Tibial nerve (tissue), 4 donors: ENCODE measurements around the gene PODXL2. TPM values are rescaled to one million over a fixed set of nuclear protein-coding genes. Genes with fewer than 3 reads are reported as not detected.

Experiments used
- DNase-seq, 2 donors: peaks; one replicate each; pipeline ENCODE4 v3.0.0-alpha.2; 2019; ENCODE audit warnings: low spot score in 2 of 2
- H3K27ac ChIP-seq, 4 donors: fragments of 200-600 bp; sonication (generic) in 3 of 4; one replicate each; pipeline ENCODE4 v1.5.1; 2017 to 2019; ENCODE audit warnings: mild to moderate bottlenecking in 1 of 4
- H3K27me3 ChIP-seq, 2 donors: fragments of 200-600 bp; sonication (generic) in 1 of 2; one replicate each; pipeline versions ENCODE4 v1.5.1 to v1.6.0; 2017 to 2019
- H3K36me3 ChIP-seq, 3 donors: fragments of 200-600 bp; sonication (generic); one replicate each; pipeline ENCODE4 v1.5.1; 2018 to 2019
- H3K4me1 ChIP-seq, 4 donors: fragments of 200-600 bp; sonication (generic) in 3 of 4; one replicate each; pipeline ENCODE4 v1.5.1; 2017 to 2019
- H3K4me3 ChIP-seq, 4 donors: fragments of 200-600 bp; sonication (generic) in 3 of 4; one replicate each; pipeline ENCODE4 v1.5.1; 2017 to 2019; ENCODE audit warnings: mild to moderate bottlenecking in 1 of 4, moderate library complexity in 1 of 4
- H3K9me3 ChIP-seq, 4 donors: fragments of 200-600 bp; sonication (generic) in 3 of 4; one replicate each; pipeline ENCODE4 v1.5.1; 2017 to 2019
- EP300 ChIP-seq, 2 donors: sonication (generic); formaldehyde crosslinking; IDR thresholded peaks; one replicate each; pipeline ENCODE4 v1.6.1; 2017; ENCODE audit warnings: antibody characterized with exemption in 2 of 2, mild to moderate bottlenecking in 1 of 2
- POLR2A ChIP-seq, 2 donors: fragments of 450-650 bp; IDR thresholded peaks; one replicate each; pipeline ENCODE4 v1.6.1; 2017; ENCODE audit warnings: antibody characterized with exemption in 2 of 2, mild to moderate bottlenecking in 2 of 2, moderate library complexity in 2 of 2
- WGBS, 2 donors: methylation state at CpG; one replicate each; pipeline ENCODE4 v1.1.5; 2018; 5-methylcytosine and 5-hydroxymethylcytosine counted together
- total RNA-seq, 4 donors: library from RNA; depleted of rRNA; stranded (reverse); fragments of >200 nt; gene quantifications; one replicate each; pipeline ENCODE4 v1.1.0, GENCODE V29; 2016
- TF ChIP-seq, protein P1 (sequence below), 5 experiments: fragments of 200-600 bp in 3 of 5; fragments of 450-650 bp in 2 of 5; sonication (generic) in 3 of 5; IDR thresholded peaks; one replicate each; pipeline ENCODE4 v1.5.1; 2016 to 2019; ENCODE audit warnings: antibody characterized with exemption in 5 of 5, mild to moderate bottlenecking in 3 of 5, moderate library complexity in 2 of 5

PODXL2 gene
- total RNA-seq, 4 donors from 2014 or later: 12.7 to 19.8 (median 14.1) TPM

DNA sequence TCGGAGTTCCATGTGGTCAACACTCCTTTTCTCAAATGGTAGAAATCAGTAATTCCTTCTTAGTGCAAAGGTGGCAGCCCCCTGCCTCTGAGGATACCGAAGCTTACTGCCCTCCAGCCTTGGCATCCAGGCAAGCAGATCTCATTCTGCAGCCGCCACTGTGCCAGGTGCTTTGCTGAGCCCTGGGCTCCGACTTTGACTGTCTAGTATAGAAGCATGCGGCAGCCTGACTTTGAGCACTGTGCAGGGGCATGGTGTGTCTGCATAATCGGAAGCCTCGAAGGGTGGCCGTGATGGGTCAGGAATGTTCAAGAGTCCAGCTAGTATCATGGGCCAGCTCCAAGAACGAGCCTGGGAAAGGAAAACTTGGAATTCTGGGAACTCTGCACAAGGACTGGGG lies 83.5 kb downstream of the PODXL2 start:
- H3K4me1 ChIP-seq: peaks cover 0 to 81% (median 8%) of the 10 kb centered on the region in 4 donors
- DNase-seq: no peak
- H3K27ac ChIP-seq: peak overlapping the region in 2 of 4 donors; percentile 24 to 45
- WGBS, 2 donors: 89 to 91% methylated on average over 9 of the region's 9 CpGs
- no peak overlapping the region for H3K4me3 ChIP-seq
- peaks cover 0 to 18% (median 0%) of the 10 kb centered on the region in 3 donors for H3K36me3 ChIP-seq
- H3K27me3 ChIP-seq: no peaks in the 10 kb centered on the region
- no peaks in the 10 kb centered on the region for H3K9me3 ChIP-seq
- TF ChIP-seq EP300 (IDR thresholded peaks at IDR 0.05) (no peak), POLR2A (IDR thresholded peaks at IDR 0.05) (no peak)
- TF ChIP-seq, protein P1, sequence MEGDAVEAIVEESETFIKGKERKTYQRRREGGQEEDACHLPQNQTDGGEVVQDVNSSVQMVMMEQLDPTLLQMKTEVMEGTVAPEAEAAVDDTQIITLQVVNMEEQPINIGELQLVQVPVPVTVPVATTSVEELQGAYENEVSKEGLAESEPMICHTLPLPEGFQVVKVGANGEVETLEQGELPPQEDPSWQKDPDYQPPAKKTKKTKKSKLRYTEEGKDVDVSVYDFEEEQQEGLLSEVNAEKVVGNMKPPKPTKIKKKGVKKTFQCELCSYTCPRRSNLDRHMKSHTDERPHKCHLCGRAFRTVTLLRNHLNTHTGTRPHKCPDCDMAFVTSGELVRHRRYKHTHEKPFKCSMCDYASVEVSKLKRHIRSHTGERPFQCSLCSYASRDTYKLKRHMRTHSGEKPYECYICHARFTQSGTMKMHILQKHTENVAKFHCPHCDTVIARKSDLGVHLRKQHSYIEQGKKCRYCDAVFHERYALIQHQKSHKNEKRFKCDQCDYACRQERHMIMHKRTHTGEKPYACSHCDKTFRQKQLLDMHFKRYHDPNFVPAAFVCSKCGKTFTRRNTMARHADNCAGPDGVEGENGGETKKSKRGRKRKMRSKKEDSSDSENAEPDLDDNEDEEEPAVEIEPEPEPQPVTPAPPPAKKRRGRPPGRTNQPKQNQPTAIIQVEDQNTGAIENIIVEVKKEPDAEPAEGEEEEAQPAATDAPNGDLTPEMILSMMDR (IDR thresholded peaks at IDR 0.05): no peak

DNA sequence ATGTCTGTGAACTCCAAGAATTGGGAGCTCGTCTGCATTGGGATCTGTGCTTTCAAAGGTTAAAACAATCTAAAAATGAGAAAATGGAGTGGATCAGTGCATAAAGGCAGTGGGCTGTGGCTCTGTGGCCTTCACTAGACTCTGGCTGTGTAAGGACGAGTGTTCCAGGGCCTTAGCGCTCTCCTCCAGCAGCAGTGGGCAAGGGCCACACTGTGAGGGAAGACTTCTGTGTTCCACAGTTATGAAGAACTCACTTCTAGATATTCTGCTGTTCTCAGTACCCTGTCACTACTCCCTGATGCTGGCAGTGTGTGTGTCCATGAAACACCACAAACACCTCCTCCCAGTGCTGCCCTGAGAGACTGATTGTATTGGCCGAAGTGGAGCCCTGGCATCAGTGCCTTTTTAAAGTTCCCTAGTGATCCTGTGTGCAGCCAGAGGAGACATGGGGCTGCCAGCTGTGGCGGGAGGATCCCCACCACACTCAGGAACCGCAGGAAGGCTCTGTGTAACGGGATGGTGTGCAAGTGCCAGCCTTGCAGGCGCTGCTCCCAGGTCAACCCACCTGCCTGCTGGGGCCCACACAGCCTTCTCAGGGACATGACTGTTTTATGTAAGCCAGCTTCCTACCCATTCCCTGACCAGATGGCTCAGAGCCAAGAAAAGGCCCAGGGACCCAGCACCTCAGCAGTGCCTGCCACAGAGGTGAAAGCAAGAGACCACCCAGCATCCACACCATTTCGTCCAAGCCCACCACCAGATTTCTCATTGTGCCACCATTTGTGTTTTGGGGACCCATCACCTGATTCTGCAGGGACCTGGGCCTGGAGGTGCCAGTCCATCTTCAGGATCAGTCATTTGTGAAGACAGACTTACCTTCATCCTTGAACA lies 84.1 kb downstream of the PODXL2 start:
- 62 to 72% methylated on average over 9 of the region's 9 CpGs for WGBS, 2 donors
- no peak for DNase-seq
- Histone ChIP-seq H3K4me1 (peaks cover 0 to 79% (median 5%) of the 10 kb centered on the region in 4 donors), H3K4me3 (no peak overlapping the region), H3K27me3 (no peaks in the 10 kb centered on the region), H3K36me3 (peaks cover 0 to 18% (median 0%) of the 10 kb centered on the region in 3 donors), H3K9me3 (no peaks in the 10 kb centered on the region), H3K27ac (peak overlapping the region in 3 of 4 donors; percentile 24 to 45 (median 25))
- no peak for TF ChIP-seq POLR2A (IDR thresholded peaks at IDR 0.05)
- no peak for TF ChIP-seq EP300 (IDR thresholded peaks at IDR 0.05)
- TF ChIP-seq, protein P1 (IDR thresholded peaks at IDR 0.05): no peak

DNA sequence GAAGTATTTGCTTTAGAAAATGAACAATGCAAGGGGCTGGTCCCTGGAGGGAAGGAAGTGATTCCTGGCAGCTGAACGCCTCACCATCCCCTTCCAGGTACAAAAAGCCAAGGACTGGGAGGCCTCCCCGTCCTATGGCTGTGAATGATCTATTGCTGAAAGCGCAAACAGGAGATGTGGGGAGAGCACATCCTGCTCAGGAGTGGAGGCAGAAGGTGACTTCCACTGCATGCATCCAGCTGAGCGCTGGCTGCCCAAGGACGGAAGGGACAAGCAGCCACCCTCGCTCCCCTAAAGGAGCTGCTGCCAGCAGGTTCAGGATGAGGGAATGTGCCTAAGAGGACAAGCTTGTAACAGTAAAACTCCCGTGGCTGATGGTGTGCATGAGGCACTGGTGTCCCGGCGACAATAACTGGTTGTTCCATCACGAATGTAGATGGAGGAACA lies 85.2 kb downstream of the PODXL2 start:
- 66 to 80% methylated on average over 10 of the region's 10 CpGs for WGBS, 2 donors
- Histone ChIP-seq H3K27me3 (no peaks in the 10 kb centered on the region), H3K9me3 (no peaks in the 10 kb centered on the region), H3K27ac (peak overlapping the region in 1 of 4 donors; percentile 45), H3K4me1 (peaks cover 0 to 71% (median 3%) of the 10 kb centered on the region in 4 donors), H3K36me3 (peaks cover 0 to 22% (median 0%) of the 10 kb centered on the region in 3 donors), H3K4me3 (no peak overlapping the region)
- no peak for TF ChIP-seq POLR2A (IDR thresholded peaks at IDR 0.05)
- TF ChIP-seq, protein P1 (IDR thresholded peaks at IDR 0.05): no peak
- TF ChIP-seq EP300 (IDR thresholded peaks at IDR 0.05): peak in 1 of 2 donors; percentile 22
- no peak for DNase-seq

DNA sequence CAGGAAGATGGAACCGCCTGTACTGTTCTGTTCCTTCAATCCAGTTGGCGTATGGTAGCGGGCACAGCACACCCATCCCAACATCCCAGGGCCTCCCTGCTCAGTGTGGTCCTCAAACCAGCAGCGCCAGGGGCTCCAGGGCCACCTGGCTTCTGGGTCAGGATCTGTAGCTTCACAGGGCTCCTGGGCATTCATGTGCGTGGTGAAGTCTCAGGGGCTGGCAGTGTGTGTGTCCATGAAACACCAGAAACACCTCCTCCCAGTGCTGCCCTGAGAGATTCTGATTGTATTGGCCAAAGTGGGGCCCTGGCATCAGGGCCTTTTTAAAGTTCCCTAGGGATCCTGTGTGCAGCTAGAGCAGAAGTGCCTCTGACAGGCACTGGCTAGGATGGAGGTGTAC lies 85.9 kb downstream of the PODXL2 start:
- Histone ChIP-seq H3K4me1 (peaks cover 0 to 64% (median under 1%) of the 10 kb centered on the region in 4 donors), H3K27ac (peak overlapping the region in 1 of 4 donors; percentile 18), H3K36me3 (peaks cover 0 to 30% (median 0%) of the 10 kb centered on the region in 3 donors), H3K9me3 (no peaks in the 10 kb centered on the region), H3K27me3 (no peaks in the 10 kb centered on the region), H3K4me3 (no peak overlapping the region)
- DNase-seq: no peak
- TF ChIP-seq, protein P1 (IDR thresholded peaks at IDR 0.05): no peak
- TF ChIP-seq EP300 (IDR thresholded peaks at IDR 0.05): no peak
- TF ChIP-seq POLR2A (IDR thresholded peaks at IDR 0.05): no peak
- 92 to 97% methylated on average over 5 of the region's 5 CpGs for WGBS, 2 donors

DNA sequence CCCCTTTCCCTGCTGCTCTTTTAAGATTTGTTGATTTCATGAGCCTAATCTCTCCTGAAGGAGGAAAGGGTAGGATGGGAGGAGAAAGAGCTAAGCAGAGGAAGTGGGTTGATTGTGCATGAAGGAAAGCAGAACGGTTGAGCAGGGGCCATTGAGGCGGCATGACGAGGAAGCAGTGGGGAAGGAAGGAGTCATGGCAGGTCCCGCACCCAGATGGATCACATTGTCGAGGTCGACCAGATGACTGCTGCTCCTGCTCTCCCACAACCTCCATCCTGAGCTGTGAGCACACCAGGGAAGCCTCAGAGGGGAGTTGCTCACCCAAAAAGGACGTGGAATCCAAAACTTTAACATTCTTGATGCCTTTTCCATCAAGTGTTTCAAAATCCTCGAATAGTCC lies 86.5 kb downstream of the PODXL2 start:
- 63 to 66% methylated on average over 8 of the region's 8 CpGs for WGBS, 2 donors
- Histone ChIP-seq H3K27ac (peak overlapping the region in 2 of 4 donors; percentile 5 to 28), H3K27me3 (no peaks in the 10 kb centered on the region), H3K9me3 (no peaks in the 10 kb centered on the region), H3K36me3 (peaks cover 0 to 33% (median 0%) of the 10 kb centered on the region in 3 donors), H3K4me3 (no peak overlapping the region), H3K4me1 (peaks cover 0 to 61% (median 0%) of the 10 kb centered on the region in 4 donors)
- DNase-seq: no peak
- no peak for TF ChIP-seq POLR2A (IDR thresholded peaks at IDR 0.05)
- no peak for TF ChIP-seq EP300 (IDR thresholded peaks at IDR 0.05)
- TF ChIP-seq, protein P1 (IDR thresholded peaks at IDR 0.05): no peak
